Measurements from ENCODE around the gene ACAP2. TPM values are rescaled to one million over a fixed set of nuclear protein-coding genes. Genes with fewer than 3 reads are reported as not detected.

The ACAP2 gene
- total RNA-seq, 1 experiment from 2014 or later, result 42.0 TPM

DNA sequence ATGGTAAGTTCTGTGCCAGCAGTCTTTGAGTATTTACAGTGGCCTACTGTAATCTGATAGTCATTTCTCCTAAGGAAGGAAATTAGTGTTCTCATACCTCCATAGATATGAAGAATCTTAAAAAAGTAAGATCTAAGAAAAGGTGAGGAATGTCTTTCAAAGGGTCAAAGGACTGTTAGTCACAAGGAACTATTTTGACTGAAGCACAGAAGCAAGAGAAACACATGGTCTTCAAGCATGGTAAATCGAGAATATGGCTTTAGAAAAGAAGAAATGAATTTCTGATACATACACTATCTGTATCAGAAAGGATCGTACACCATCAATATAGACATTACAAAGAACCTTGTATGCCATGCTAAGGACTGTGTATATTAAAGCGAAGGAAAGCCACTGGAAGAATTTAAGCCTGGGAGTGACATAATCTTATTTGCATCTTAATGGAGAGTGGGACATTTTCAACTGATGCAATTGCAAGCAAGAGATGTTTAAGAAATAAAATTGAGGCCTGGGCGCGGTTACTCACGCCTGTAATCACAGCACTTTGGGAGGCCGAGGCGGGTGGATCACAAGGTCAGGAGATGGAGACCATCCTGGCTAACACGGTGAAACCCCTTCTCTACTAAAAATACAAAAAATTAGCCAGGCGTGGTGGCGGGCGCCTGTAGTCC, 5.5 kb upstream of the ACAP2 start:
- Mint-ChIP-seq H3K36me3 (no peaks in the 10 kb centered on the region), H3K27me3 (ENCODE audit: low read depth) (no peaks in the 10 kb centered on the region), H3K9me3 (peaks cover 3% of the 10 kb centered on the region; the same call in 1 of the 2 replicates), H3K27ac (0 out of 2 replicates have a peak overlapping the region, but pooled peaks have one; percentile 5), H3K4me1 (peaks cover 34% of the 10 kb centered on the region), H3K4me3 (no peak overlapping the region)
- ATAC-seq (no peak), DNase-seq (ENCODE audit: low spot score) (no peak)
- ChIA-PET POLR2A (no interaction called here), CTCF (no interaction called here)
- TF ChIP-seq ZNF671 (CRISPR knock-in tag; IDR thresholded peaks at IDR 0.05), result no peak
- no peak for TF ChIP-seq ESRRA (CRISPR knock-in tag; IDR thresholded peaks at IDR 0.05; ENCODE audit: borderline replicate concordance)
- no peak for TF ChIP-seq FOXP4 (CRISPR knock-in tag; IDR thresholded peaks at IDR 0.05)
- no peak for TF ChIP-seq ZNF138 (CRISPR knock-in tag; conservative IDR thresholded peaks at IDR 0.05)
- TF ChIP-seq, protein P1, sequence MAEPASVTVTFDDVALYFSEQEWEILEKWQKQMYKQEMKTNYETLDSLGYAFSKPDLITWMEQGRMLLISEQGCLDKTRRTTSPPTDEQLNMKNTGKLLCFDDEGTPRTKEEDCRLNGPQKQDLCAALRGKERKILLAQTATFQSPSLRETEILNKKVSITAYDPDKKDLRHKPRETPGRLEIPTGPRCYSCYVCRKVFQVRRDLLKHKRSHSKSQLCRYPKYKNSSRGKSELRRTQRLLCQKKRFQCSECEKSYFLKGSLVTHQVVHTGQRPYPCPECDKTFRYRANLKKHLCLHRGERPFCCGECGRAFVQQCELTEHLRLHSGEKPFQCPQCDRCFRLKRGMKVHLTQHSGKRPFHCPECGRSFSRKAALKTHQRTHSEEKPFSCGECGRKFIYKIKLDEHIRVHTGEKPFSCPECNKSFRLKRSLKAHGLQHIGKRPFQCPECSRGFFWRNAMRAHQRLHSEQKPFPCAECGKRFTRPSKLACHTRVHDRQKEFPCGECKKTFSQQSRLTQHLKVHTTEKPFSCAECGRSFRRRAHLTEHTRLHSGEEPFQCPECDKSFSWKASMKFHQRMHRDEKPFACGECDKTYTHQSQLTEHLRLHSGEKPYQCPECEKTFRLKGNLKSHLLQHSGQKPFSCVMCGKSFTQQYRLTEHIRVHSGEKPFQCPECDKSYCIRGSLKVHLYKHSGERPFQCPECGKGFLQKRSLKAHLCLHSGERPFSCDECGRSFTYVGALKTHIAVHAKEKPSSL (CRISPR knock-in tag; conservative IDR thresholded peaks at IDR 0.05), result no peak
- TF ChIP-seq ZNF281 (CRISPR knock-in tag; IDR thresholded peaks at IDR 0.05), result no peak
- no peak for TF ChIP-seq ZNF416 (CRISPR knock-in tag; IDR thresholded peaks at IDR 0.05)
- TF ChIP-seq, protein P2, sequence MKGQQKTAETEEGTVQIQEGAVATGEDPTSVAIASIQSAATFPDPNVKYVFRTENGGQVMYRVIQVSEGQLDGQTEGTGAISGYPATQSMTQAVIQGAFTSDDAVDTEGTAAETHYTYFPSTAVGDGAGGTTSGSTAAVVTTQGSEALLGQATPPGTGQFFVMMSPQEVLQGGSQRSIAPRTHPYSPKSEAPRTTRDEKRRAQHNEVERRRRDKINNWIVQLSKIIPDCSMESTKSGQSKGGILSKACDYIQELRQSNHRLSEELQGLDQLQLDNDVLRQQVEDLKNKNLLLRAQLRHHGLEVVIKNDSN (CRISPR knock-in tag; IDR thresholded peaks at IDR 0.05), result no peak
- no peak for TF ChIP-seq RELA (CRISPR knock-in tag; IDR thresholded peaks at IDR 0.05; ENCODE audit: borderline replicate concordance)
- TF ChIP-seq, protein P3, sequence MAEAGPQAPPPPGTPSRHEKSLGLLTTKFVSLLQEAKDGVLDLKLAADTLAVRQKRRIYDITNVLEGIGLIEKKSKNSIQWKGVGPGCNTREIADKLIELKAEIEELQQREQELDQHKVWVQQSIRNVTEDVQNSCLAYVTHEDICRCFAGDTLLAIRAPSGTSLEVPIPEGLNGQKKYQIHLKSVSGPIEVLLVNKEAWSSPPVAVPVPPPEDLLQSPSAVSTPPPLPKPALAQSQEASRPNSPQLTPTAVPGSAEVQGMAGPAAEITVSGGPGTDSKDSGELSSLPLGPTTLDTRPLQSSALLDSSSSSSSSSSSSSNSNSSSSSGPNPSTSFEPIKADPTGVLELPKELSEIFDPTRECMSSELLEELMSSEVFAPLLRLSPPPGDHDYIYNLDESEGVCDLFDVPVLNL (CRISPR knock-in tag; IDR thresholded peaks at IDR 0.05; ENCODE audit: borderline replicate concordance, low read depth), result no peak

DNA sequence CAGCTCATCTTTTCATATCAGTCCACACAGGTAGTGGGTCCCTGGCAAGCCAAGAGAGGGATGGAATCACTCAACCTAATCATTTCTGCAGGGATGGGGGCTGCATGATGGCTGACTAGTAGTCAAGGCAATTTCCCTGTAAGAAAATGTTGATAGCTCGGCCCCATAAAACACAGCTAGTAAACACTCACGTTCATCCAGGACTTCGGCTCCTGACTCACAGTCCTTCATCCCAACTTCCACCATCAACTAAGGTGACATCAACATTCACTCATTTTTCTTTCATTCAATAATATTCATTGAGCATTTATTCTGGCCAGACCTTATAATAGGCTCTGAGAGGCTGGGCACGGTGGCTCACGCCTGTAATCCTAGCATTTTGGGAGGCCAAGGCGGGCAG, 4.4 kb upstream of the ACAP2 start:
- ChIA-PET POLR2A (interaction anchor here (0.6 kb wide), 1 partner anchor 92 kb away, joined by 6 read pairs; no protein-coding TSS in a partner anchor), CTCF (interaction anchor here (0.6 kb wide), 1 partner anchor 751 kb away, joined by 3 read pairs; no protein-coding TSS in a partner anchor)
- Mint-ChIP-seq H3K9me3 (peaks cover 3% of the 10 kb centered on the region; the same call in 1 of the 2 replicates), H3K4me3 (no peak overlapping the region), H3K27me3 (ENCODE audit: low read depth) (no peaks in the 10 kb centered on the region), H3K36me3 (no peaks in the 10 kb centered on the region), H3K27ac (no peak overlapping the region), H3K4me1 (peaks cover 36% of the 10 kb centered on the region)
- ATAC-seq (no peak), DNase-seq (ENCODE audit: low spot score) (no peak)
- TF ChIP-seq ETV6 (CRISPR knock-in tag; IDR thresholded peaks at IDR 0.05) (no peak), ZNF512 (CRISPR knock-in tag; IDR thresholded peaks at IDR 0.05; ENCODE audit: borderline replicate concordance) (no peak), KAT7 (CRISPR knock-in tag; IDR thresholded peaks at IDR 0.05; ENCODE audit: borderline replicate concordance) (no peak)
- TF ChIP-seq, protein P4, sequence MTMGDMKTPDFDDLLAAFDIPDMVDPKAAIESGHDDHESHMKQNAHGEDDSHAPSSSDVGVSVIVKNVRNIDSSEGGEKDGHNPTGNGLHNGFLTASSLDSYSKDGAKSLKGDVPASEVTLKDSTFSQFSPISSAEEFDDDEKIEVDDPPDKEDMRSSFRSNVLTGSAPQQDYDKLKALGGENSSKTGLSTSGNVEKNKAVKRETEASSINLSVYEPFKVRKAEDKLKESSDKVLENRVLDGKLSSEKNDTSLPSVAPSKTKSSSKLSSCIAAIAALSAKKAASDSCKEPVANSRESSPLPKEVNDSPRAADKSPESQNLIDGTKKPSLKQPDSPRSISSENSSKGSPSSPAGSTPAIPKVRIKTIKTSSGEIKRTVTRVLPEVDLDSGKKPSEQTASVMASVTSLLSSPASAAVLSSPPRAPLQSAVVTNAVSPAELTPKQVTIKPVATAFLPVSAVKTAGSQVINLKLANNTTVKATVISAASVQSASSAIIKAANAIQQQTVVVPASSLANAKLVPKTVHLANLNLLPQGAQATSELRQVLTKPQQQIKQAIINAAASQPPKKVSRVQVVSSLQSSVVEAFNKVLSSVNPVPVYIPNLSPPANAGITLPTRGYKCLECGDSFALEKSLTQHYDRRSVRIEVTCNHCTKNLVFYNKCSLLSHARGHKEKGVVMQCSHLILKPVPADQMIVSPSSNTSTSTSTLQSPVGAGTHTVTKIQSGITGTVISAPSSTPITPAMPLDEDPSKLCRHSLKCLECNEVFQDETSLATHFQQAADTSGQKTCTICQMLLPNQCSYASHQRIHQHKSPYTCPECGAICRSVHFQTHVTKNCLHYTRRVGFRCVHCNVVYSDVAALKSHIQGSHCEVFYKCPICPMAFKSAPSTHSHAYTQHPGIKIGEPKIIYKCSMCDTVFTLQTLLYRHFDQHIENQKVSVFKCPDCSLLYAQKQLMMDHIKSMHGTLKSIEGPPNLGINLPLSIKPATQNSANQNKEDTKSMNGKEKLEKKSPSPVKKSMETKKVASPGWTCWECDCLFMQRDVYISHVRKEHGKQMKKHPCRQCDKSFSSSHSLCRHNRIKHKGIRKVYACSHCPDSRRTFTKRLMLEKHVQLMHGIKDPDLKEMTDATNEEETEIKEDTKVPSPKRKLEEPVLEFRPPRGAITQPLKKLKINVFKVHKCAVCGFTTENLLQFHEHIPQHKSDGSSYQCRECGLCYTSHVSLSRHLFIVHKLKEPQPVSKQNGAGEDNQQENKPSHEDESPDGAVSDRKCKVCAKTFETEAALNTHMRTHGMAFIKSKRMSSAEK (CRISPR knock-in tag; IDR thresholded peaks at IDR 0.05; ENCODE audit: borderline replicate concordance), result no peak
- TF ChIP-seq, protein P1 (CRISPR knock-in tag; conservative IDR thresholded peaks at IDR 0.05), result no peak
